HG03354 (cell line): Measurements from ENCODE around the gene COA6.
"Not testable (repeated sequence)": the region's sequence is repeated elsewhere in the genome, so short reads cannot be mapped to it uniquely, and the experiment has no call there.

Experiments
- ATAC-seq: cut with Tn5 transposase; IDR thresholded peaks from one replicate; pipeline ENCODE4 v1.9.1; 2021; ENCODE audit warnings: mild to moderate bottlenecking; ENCODE audit not compliant: unreplicated experiment, poor library complexity, severe bottlenecking

COA6 gene

DNA sequence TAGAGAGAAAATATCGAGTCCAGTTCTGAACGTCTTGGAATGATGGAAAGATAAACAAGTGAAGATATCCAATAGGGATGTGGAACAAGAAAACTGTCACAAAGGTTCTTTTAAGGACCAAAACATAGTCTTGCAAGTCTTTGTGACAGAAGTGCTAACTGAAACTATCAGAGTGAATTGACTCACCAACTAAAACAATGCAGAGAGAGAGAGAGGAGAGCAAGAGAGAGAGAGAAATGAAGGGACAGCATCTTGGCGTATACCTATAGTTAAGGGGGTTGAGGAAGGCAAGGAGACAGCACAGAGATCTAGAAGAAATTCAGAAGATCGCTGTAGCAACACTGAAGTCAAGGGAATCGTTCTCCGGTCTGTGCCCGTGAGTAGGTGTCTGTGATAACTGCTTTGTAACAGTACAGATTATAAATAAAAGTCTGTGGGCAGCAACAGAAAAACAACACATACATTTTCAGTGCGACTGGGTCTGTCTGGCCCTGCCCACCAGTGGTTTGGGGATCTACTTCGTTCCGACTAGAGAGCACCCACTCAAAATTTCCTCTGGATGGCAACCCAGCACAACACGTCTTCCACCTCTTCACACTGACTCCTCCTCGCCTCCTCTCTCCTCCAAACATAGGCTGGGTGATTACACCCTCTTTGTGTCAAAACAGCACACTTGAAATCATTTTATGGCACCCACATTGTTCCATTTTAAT, 4.8 kb upstream of the COA6 start:
- ATAC-seq: no peak

- no peak for ATAC-seq
Measured at GRCh38 chr1:234369033-234369430, 4.2 kb upstream of the COA6 start.

DNA sequence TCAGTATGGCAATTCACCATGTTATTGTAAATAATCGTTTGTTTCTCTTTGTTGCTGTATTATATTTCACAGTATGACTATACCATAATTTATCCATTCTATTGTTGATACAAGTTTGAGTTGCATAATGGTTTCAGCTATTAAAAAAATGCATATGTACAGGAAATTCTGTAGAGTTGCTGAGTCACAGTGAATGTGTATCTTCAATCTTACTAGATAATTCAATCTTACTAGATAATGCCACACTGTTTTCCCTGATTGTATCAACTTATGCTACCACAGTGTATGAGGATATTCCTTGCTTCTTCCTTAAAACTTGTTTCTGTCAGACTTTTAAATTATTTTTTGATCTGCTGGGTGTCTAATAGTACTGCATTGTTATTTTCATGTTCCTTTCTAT, 3.5 kb upstream of the COA6 start:
- no peak for ATAC-seq

GRCh38 chr1:234371414-234371813, 1.8 kb upstream of the COA6 start:
- no peak for ATAC-seq

GRCh38 chr1:234372011-234372757, 1.1 kb upstream of the COA6 start:
- no peak for ATAC-seq

GRCh38 chr1:234373959-234374254, 651 bp downstream of the COA6 start:
- ATAC-seq: peak; percentile 23

DNA sequence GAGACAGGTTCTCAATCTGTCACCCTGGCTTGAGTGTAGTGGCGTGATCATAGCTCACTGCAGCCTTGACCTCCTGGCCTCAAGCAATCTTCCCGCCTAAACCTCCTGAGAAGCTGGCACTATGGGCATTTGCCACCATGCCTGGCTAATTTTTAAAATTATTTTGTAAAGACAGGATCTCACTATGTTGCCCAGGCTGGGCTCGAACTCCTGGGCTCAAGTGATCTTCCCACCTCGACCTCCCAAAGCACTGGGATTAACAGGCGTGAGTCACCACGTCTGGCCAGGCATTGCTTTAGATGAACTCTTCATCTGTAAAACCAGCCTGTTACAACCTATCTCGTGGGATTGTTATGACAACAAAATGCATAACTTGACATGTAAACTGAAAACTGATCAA, 2.4 kb downstream of the COA6 start:
- ATAC-seq: no peak

GRCh38 chr1:234379591-234380109, 6.4 kb downstream of the COA6 start:
- ATAC-seq: not testable (repeated sequence)

- ATAC-seq: no peak
Measured at GRCh38 chr1:234381699-234382555, 8.7 kb downstream of the COA6 start.

DNA sequence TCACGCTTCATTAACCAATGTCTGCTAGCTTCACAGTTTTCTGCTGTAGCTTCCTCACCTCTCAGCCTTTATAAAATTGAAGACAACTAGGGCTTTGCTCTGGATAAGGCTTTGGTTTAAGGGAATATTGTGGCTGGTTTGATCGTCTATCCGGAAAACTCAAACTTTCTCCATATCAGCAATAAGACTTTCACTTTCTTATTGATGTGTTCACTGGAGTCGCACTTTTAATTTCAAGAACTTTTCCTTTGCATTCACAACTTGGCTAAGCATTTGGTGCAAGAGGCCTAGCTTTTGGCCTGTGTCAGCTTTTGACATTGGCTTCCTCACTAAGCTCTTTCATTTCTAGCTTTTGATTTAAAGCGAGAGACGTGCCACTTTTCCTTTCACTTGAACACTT, 12.9 kb downstream of the COA6 start:
- no peak for ATAC-seq

GRCh38 chr1:234388094-234388493, 14.8 kb downstream of the COA6 start:
- ATAC-seq: no peak

GRCh38 chr1:234393190-234393589, 19.9 kb downstream of the COA6 start:
- no peak for ATAC-seq

DNA sequence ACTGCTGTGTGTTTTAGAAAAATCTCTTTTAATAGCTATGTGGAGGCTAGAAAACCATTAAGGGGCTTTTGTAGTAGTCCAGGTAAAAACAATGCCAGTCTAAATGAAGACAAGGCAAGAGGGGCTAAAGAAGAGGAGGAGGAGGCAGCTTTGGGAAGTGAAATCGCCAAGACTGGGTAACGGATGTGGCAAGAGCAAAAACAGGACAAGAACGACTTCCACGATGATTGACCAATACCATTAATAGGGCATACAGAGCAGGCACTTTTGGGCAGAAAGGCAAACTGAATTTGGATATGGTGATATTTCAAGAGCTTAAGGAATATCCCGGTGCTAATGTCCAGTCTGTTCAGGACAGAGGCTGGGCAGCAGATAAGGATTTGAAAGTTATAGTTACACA, 22.0 kb downstream of the COA6 start:
- no peak for ATAC-seq

GRCh38 chr1:234396092-234396491, 22.8 kb downstream of the COA6 start:
- ATAC-seq: no peak

- ATAC-seq: no peak
Measured at GRCh38 chr1:234396871-234397270, 23.6 kb downstream of the COA6 start.

DNA sequence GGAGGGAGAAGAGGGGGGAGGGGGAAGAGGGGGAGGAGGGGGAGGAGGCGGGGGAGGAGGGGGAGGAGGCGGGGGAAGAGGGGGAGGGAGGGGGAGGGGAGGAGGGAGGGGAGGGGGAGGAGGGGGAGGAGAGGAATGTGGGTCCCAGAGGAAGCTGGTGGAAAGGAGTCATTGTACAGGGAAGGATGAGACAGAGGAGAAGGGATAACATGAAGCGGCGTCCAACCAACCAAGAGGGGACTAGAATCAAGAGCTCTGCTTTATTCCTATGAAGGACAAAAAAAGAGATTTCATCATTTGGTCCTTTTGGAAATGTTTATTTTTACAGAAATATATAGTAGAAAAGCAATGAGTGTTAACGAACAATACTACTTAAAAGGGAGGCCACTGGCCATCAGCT, 24.5 kb downstream of the COA6 start:
- ATAC-seq: no peak

DNA sequence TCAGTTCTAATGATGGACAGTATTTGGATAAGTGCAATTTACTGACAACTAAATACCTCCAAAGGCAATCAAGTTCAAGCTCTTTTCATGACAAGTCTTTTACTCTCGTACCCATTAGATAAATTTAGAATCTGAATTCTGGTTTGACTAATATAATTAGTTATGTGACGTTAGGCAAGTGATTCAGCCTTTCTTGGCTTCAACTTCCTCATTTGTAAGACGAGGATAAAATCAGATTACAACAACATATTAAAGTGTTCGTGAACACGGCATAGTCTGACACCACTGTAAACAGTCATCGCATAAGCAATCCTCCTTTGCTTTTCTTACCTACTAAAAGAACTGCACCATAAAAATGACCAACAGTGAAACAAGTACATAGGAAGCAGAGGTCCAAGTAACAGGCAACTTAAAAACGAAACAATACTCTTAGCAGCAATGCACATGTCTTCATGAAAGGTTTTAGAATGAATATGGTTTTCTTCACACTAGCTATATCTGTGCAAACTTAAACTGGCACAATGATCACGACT, 25.7 kb downstream of the COA6 start:
- peak; percentile 55 for ATAC-seq

- not testable (repeated sequence) for ATAC-seq
Measured at GRCh38 chr1:234399515-234399914, 26.3 kb downstream of the COA6 start.

GRCh38 chr1:234400773-234401172, 27.5 kb downstream of the COA6 start:
- peak; percentile 69 for ATAC-seq

DNA sequence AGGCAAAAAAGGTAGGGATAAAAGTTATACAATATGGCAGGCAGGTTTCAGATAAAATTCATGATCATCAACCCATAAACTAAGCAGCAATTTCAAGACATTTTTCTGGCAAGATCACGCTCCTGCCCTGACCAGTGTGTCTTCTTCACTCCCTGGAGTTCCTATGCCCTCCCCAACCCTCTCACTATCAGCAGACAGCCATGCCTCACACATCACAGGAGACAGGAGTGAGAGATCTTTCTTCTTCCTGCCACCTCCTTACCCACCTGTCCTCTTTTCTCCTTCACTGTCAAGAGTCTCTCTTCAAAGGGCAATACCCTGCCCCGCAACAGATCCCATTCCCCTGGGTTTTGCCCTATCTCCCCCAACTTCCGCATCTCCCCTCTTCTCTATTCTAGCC, 28.4 kb downstream of the COA6 start:
- no peak for ATAC-seq
